ENCODE measurements around the gene TECTA.

Gene TECTA

GRCh38 chr11:121211626-121212025 is 110.6 kb downstream of the TECTA start:
- H3K4me3 ChIP-seq (ENCODE audit: low read depth, low read length): no peak overlapping the region
- no peak for TF ChIP-seq CTCF (IDR thresholded peaks at IDR 0.05; ENCODE audit: control insufficient read depth, extremely low read depth, insufficient read depth)
- no peak for DNase-seq (ENCODE audit: low read depth)

- DNase-seq (ENCODE audit: low read depth): no peak
- H3K4me3 ChIP-seq (ENCODE audit: low read depth, low read length): no peak overlapping the region
- no peak for TF ChIP-seq CTCF (IDR thresholded peaks at IDR 0.05; ENCODE audit: control insufficient read depth, extremely low read depth, insufficient read depth)
Observed at GRCh38 chr11:121212536-121213361, 111.7 kb downstream of the TECTA start.

GRCh38 chr11:121213362-121213893 is 112.4 kb downstream of the TECTA start:
- H3K4me3 ChIP-seq (ENCODE audit: low read depth, low read length): no peak overlapping the region
- TF ChIP-seq CTCF (IDR thresholded peaks at IDR 0.05; ENCODE audit: control insufficient read depth, extremely low read depth, insufficient read depth): no peak
- DNase-seq (ENCODE audit: low read depth): no peak

GRCh38 chr11:121214861-121215260 is 113.8 kb downstream of the TECTA start:
- no peak for TF ChIP-seq CTCF (IDR thresholded peaks at IDR 0.05; ENCODE audit: control insufficient read depth, extremely low read depth, insufficient read depth)
- no peak overlapping the region for H3K4me3 ChIP-seq (ENCODE audit: low read depth, low read length)
- no peak for DNase-seq (ENCODE audit: low read depth)

GRCh38 chr11:121221496-121222200 is 120.6 kb downstream of the TECTA start:
- no peak overlapping the region for H3K4me3 ChIP-seq (ENCODE audit: low read depth, low read length)
- no peak for DNase-seq (ENCODE audit: low read depth)
- TF ChIP-seq CTCF (IDR thresholded peaks at IDR 0.05; ENCODE audit: control insufficient read depth, extremely low read depth, insufficient read depth): no peak

GRCh38 chr11:121223161-121223560 is 122.1 kb downstream of the TECTA start:
- no peak overlapping the region for H3K4me3 ChIP-seq (ENCODE audit: low read depth, low read length)
- no peak for DNase-seq (ENCODE audit: low read depth)
- TF ChIP-seq CTCF (IDR thresholded peaks at IDR 0.05; ENCODE audit: control insufficient read depth, extremely low read depth, insufficient read depth): no peak
